Mammary microvascular endothelial cell (primary cell): Measurements from ENCODE around the gene ZBTB16. TPM values are rescaled to one million over a fixed set of nuclear protein-coding genes. Genes with fewer than 3 reads are reported as not detected.

ENCODE experiments used
- total RNA-seq: library from RNA; depleted of rRNA; stranded (reverse); fragments of >200 nt; gene quantifications from 2 replicates; pipeline ENCODE4 v1.2.3, GENCODE V29; 2015

ZBTB16 gene
- total RNA-seq = 6.9 and 9.3 TPM in 2 replicates

GRCh38 chr11:114059278-114059983 lies at the start of gene ZBTB16:
Gene ZBTB16 (plus strand): TSS chr11:114059711. CDS start chr11:114063301, 3,590 bp downstream.

GRCh38 chr11:114295676-114296604 lies 236.4 kb downstream of the ZBTB16 start, which contains the start of gene NNMT:
Gene NNMT (plus strand): TSS chr11:114296399. CDS start chr11:114296557, 158 bp downstream.

Other genes starting within 250 kb of the ZBTB16 start
- gene USP28, start 184.1 kb upstream of the ZBTB16 start, total RNA-seq = 18.7 and 19.5 TPM in 2 replicates
- not detected in 2 replicates for gene HTR3B, start 154.9 kb upstream of the ZBTB16 start, total RNA-seq
- gene HTR3A, start 84.6 kb upstream of the ZBTB16 start, total RNA-seq = not detected in 2 replicates
- 121 and 168 TPM in 2 replicates for gene NNMT, start 236.7 kb downstream of the ZBTB16 start, total RNA-seq